GM19468 (cell line): ENCODE measurements around the gene AMD1.
"Not testable (repeated sequence)": the region's sequence is repeated elsewhere in the genome, so short reads cannot be mapped to it uniquely, and the experiment has no call there.

ENCODE experiments used
- ATAC-seq: cut with Tn5 transposase; IDR thresholded peaks from one replicate; pipeline ENCODE4 v1.9.1; 2021; ENCODE audit warnings: mild to moderate bottlenecking, moderate library complexity, moderate number of reproducible peaks; ENCODE audit not compliant: unreplicated experiment; ENCODE audit errors: extremely low read depth

AMD1 gene

GRCh38 chr6:110873981-110874879 is at the start of gene AMD1:
TSS of gene AMD1 (plus strand) at chr6:110874785. CDS start at chr6:110875106, 321 bp downstream.
- ATAC-seq = peak; percentile 67

DNA sequence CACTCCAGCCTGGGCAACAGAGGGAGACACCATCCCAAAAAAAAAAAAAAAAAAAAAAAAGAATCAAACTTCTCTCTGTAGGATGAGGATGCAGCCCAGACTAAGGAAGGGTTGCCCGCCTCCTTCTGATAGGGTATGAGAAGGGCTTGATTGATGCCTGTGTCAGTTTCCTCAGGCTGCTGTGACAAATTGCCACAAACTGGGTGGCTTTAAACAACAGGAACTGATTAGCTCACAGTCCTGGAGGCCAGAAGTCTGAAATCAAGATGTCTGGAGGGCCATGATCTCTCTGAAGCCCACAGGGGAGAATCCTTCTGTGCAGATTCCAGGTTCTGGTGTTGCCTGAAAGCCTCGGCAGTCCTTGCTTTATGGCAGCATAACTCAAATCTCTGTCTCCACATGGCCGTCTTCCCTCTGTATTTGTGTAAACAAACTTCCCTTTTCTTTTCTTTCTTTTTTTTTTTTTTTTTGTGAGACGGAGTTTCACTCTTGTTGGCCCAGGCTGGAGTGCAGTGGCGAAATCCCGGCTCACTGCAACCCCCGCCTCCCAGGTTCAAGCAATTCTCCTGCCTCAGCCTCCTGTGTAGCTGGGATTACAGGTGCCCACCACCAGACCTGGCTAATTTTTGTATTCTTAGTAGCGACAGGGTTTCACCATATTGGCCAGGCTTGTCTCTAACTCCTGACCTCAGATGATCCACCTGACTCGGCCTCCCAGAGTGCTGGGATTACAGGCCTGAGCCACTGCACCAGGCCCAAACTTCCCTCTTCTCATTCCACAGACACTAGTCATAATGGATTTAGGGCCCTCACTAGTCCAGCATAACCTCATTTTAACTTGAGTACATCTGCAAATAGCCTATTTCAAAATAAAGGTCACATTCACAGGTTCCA is 48.1 kb upstream of the AMD1 start:
- ATAC-seq = no peak

DNA sequence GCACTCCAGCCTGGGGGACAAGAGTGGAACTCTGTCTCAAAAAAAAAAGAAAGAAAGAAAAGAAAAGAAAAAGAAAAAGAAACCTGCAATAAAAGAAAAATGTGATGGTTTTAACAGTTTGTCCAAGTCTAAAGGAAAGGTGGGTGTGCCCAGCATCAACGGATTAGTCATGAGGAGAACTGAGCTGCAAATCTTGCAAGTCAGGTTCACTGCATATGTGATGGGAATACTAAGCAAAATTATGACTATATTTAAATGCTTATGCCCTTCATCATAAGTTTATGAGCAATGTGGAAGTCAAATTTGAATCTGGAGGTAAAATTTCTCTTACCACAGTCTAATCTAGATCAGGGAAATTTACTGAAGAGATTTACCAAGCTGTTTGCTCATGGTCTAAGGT is 46.2 kb upstream of the AMD1 start:
- no peak for ATAC-seq

GRCh38 chr6:110831405-110831804 is 43.2 kb upstream of the AMD1 start:
- ATAC-seq = no peak

- ATAC-seq = no peak
Observed at GRCh38 chr6:110833831-110834230, 40.8 kb upstream of the AMD1 start.

GRCh38 chr6:110835751-110836150 is 38.8 kb upstream of the AMD1 start:
- not testable (repeated sequence) for ATAC-seq

DNA sequence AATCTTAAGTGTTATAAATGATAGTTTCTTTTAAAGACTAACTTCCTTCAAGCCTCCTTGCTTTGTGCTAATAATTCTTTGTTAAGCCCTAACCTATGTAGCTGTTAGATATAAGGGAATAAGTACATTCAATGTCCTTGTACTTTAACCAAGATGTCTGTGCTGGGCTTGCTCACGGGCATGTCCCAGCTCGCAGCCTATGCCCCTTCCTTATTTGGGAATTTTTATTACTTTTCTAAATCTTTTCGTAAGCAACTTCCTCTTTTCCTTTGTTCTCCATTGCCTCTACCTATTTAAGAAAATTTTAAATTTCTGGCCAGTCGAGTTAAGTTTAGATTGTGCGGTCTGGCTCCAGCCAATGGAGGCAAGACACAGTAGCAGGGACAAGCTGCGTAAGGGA is 33.3 kb upstream of the AMD1 start:
- ATAC-seq = no peak

- no peak for ATAC-seq
Observed at GRCh38 chr6:110849781-110850180, 24.8 kb upstream of the AMD1 start.

DNA sequence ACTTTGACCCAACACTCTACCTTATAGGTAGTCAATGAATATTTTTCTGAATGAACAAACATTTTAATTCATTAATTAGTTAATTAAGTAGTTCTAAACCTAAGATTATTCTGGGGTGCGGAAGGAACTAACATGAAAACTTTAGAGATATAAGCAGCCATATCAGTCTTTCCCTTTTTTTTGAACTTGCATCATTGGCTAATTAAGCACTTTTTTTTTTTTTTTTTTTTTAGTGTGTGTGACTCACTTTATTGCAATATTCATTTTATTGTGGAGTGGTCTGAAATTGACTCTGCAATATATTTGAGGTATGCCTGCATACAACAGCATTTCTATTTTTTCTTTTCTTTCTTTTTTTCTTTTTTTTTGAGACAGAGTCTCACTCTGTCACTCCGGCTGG is 21.8 kb upstream of the AMD1 start:
- ATAC-seq = no peak

- no peak for ATAC-seq
Observed at GRCh38 chr6:110853754-110854477, 20.7 kb upstream of the AMD1 start.

DNA sequence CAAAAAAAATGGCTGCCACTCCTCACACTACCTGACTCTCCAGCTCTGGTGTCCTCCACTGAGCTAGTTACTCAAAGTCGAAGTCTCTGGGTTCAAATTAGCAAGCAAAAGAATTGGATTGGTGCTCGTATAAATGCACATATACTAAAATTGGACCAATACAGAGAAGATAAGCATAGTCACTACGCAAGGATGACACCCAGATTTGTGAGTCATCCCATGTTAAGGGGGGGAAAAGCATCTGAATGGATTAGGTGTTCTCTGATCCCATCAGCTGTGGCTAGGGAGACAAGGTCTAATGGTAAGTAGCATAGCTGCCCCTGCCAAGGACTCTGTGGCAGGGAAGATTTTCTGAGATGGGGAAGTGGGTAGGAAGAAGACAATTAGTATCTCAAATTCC is 18.3 kb upstream of the AMD1 start:
- no peak for ATAC-seq

DNA sequence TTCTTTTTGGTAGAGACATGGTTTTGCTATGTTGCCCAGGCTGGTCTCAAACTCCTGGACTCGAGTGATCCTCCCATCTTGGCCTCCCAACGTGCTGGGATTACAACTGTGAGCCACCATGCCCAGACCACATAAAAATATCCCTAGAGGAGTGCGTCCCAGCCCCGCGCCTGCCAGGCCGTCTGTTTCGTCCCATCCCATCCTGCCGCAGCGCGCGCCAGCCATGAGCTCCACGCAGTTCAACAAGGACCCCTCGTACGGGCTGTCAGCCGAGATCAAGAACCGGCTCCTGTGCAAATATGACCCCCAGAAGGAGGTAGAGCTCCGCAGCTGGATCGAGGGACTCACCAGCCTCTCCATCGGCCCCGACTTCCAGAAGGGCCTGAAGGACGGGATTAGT is 16.6 kb upstream of the AMD1 start:
- no peak for ATAC-seq

GRCh38 chr6:110858562-110859214 is 15.9 kb upstream of the AMD1 start:
- no peak for ATAC-seq

- no peak for ATAC-seq
Observed at GRCh38 chr6:110859335-110859792, 15.2 kb upstream of the AMD1 start.

- no peak for ATAC-seq
Observed at GRCh38 chr6:110864824-110865223, 9.8 kb upstream of the AMD1 start.

- ATAC-seq = no peak
Observed at GRCh38 chr6:110874880-110875547, 429 bp downstream of the AMD1 start.

DNA sequence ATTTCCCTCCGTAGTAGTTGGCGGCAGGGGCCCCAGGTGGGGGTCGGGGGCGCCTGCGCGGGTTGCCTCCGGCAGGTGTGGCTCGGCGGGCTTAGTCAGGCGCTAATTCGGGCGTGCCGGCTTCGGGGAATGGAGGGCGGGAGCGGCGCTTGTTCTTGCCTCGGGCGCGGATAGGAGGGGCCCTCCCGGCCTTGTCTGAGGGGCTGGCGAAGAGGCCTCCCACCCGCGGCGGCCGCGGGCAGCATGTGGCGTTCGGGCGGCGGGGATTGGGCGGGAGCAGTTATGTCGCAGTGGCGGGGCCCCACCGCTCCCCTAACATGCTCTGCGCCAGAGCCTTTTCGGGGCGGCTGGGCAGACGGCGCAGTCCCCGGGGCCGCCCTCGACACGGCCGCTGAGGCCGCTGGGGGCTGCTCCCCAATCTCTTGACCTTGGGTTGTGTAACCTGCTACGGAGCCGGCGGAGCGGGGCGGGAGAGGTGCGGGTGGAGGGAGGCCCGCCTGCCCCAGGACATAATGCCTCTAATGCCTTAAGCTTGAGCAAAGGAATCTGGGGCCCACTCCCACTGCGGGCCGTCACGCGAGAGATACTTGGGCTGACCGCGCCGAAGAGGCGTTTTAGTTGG is 1.1 kb downstream of the AMD1 start:
- no peak for ATAC-seq

GRCh38 chr6:110876170-110876773 is 1.7 kb downstream of the AMD1 start:
- no peak for ATAC-seq
